Smooth muscle cell (in vitro differentiated cells): Measurements from ENCODE around the gene TUB. TPM values are rescaled to one million over a fixed set of nuclear protein-coding genes. Genes with fewer than 3 reads are reported as not detected.

Experiments used
- DNase-seq: peaks from one replicate; lab custom pipeline; 2025; ENCODE audit not compliant: unreplicated experiment; lab: John Stamatoyannopoulos, UW
- H2AFZ ChIP-seq: fragments of 200-600 bp; sonication (generic); 2 replicates; pipeline ENCODE4 v1.6.0; 2016; ENCODE audit warnings: antibody characterized with exemption, low read depth, mild to moderate bottlenecking
- H3F3A ChIP-seq: fragments of 200-600 bp; sonication (generic); 2 replicates; pipeline ENCODE4 v1.6.0; 2017; ENCODE audit warnings: antibody characterized with exemption, low read depth
- H3K27ac ChIP-seq: fragments of 200-600 bp; sonication (generic); 2 replicates; pipeline ENCODE4 v1.5.1; 2016; ENCODE audit warnings: low read depth, mild to moderate bottlenecking
- H3K27me3 ChIP-seq: fragments of 200-600 bp; sonication (generic); 2 replicates; pipeline ENCODE4 v1.6.1; 2016; ENCODE audit warnings: low read depth, mild to moderate bottlenecking
- H3K36me3 ChIP-seq: fragments of 200-600 bp; sonication (generic); 2 replicates; pipeline ENCODE4 v1.5.1; 2016; ENCODE audit warnings: low read depth
- H3K4me1 ChIP-seq: fragments of 200-600 bp; sonication (generic); 2 replicates; pipeline ENCODE4 v1.5.1; 2016; ENCODE audit warnings: low read depth
- H3K4me2 ChIP-seq: fragments of 200-600 bp; sonication (generic); 2 replicates; pipeline ENCODE4 v1.6.0; 2016; ENCODE audit warnings: mild to moderate bottlenecking
- H3K4me3 ChIP-seq: fragments of 200-600 bp; sonication (generic); 2 replicates; pipeline ENCODE4 v1.5.1; 2016; ENCODE audit warnings: mild to moderate bottlenecking
- H3K79me2 ChIP-seq: fragments of 200-600 bp; sonication (generic); 2 replicates; pipeline ENCODE4 v1.6.0; 2016; ENCODE audit warnings: low read depth, mild to moderate bottlenecking
- H3K9ac ChIP-seq: fragments of 200-600 bp; sonication (generic); 2 replicates; pipeline ENCODE4 v1.6.0; 2016; ENCODE audit warnings: low read depth
- H3K9me3 ChIP-seq: fragments of 200-600 bp; sonication (generic); replicated peaks from 2 replicates; pipeline ENCODE4 v1.5.1; 2016; ENCODE audit warnings: low read depth
- H4K20me1 ChIP-seq: fragments of 200-600 bp; sonication (generic); 2 replicates; pipeline ENCODE4 v1.6.0; 2016; ENCODE audit warnings: low read depth
- CTCF ChIP-seq: fragments of 200-600 bp; sonication (generic); IDR thresholded peaks from 2 replicates; pipeline ENCODE4 v1.5.1; 2017; ENCODE audit warnings: borderline replicate concordance, mild to moderate bottlenecking, antibody characterized with exemption; ENCODE audit not compliant: insufficient read depth, poor library complexity, severe bottlenecking
- WGBS: methylation state at CpG from one replicate; pipeline ENCODE4 v1.1.7; 2016; ENCODE audit warnings: low lambda C conversion rate; 5-methylcytosine and 5-hydroxymethylcytosine counted together
- polyA plus RNA-seq: library from polyadenylated mRNA; unstranded; fragments of >200 nt; fragmentation: Nextera tagmentation; extraction: Ambion mirVana; gene quantifications from 2 replicates; pipeline ENCODE4 v1.2.1, GENCODE V29; 2016
- total RNA-seq: library from RNA; depleted of rRNA; stranded (reverse); fragments of >200 nt; gene quantifications from 2 replicates; pipeline ENCODE4 v1.2.3, GENCODE V29; 2014

TUB gene
- total and polyA plus RNA-seq, 2 experiments from 2014 or later: 6.0 to 9.5 TPM

- Histone ChIP-seq H3K27me3 (peaks cover 30% of the 10 kb centered on the region), H3K36me3 (no peaks in the 10 kb centered on the region), H3K9me3 (no peaks in the 10 kb centered on the region), H3F3A (no peaks in the 10 kb centered on the region), H3K27ac (no peak overlapping the region), H3K4me1 (peaks cover 21% of the 10 kb centered on the region), H2AFZ (no peak overlapping the region), H3K79me2 (no peaks in the 10 kb centered on the region), H3K4me2 (no peak overlapping the region), H4K20me1 (no peaks in the 10 kb centered on the region), H3K9ac (no peak overlapping the region), H3K4me3 (no peak overlapping the region)
- whole genome bisulfite sequencing: 69% methylated on average over 18 of the region's 18 CpGs
- DNase-seq: no peak
- no peak for TF ChIP-seq CTCF
These were observed 9.1 kb upstream of the TUB start for GRCh38 chr11:8071616-8072581.

GRCh38 chr11:8075119-8075726 lies 5.8 kb upstream of the TUB start:
- 74% methylated on average over 2 of the region's 2 CpGs for WGBS
- Histone ChIP-seq H3F3A (peaks cover 1% of the 10 kb centered on the region), H3K4me3 (no peak overlapping the region), H3K9ac (no peak overlapping the region), H3K9me3 (no peaks in the 10 kb centered on the region), H2AFZ (no peak overlapping the region), H3K27me3 (peaks cover 30% of the 10 kb centered on the region), H3K4me1 (peaks cover 9% of the 10 kb centered on the region), H3K79me2 (no peaks in the 10 kb centered on the region), H4K20me1 (no peaks in the 10 kb centered on the region), H3K36me3 (no peaks in the 10 kb centered on the region), H3K27ac (no peak overlapping the region), H3K4me2 (no peak overlapping the region)
- no peak for DNase-seq
- TF ChIP-seq CTCF: no peak

- no peak overlapping the region for H3K4me2 ChIP-seq
- H3K4me3 ChIP-seq: no peak overlapping the region
- 93% methylated on average over 4 of the region's 4 CpGs for WGBS
- no peak overlapping the region for H3K27ac ChIP-seq
- no peak for TF ChIP-seq CTCF
- no peaks in the 10 kb centered on the region for H3K36me3 ChIP-seq
- H3K79me2 ChIP-seq: peaks cover 12% of the 10 kb centered on the region
- H3K9ac ChIP-seq: no peak overlapping the region
- peaks cover 19% of the 10 kb centered on the region for H3K4me1 ChIP-seq
- peaks cover 2% of the 10 kb centered on the region for H3F3A ChIP-seq
- H3K27me3 ChIP-seq: peaks cover 5% of the 10 kb centered on the region
- peaks cover 26% of the 10 kb centered on the region for H4K20me1 ChIP-seq
- H3K9me3 ChIP-seq: no peaks in the 10 kb centered on the region
- DNase-seq: no peak
- H2AFZ ChIP-seq: no peak overlapping the region
These were observed 1.8 kb upstream of the TUB start for GRCh38 chr11:8079111-8079675.
